ENCODE data around the gene ZFAND4.
"Not testable (repeated sequence)": the region's sequence is repeated elsewhere in the genome, so short reads cannot be mapped to it uniquely, and the experiment has no call there.

ZFAND4 gene

DNA sequence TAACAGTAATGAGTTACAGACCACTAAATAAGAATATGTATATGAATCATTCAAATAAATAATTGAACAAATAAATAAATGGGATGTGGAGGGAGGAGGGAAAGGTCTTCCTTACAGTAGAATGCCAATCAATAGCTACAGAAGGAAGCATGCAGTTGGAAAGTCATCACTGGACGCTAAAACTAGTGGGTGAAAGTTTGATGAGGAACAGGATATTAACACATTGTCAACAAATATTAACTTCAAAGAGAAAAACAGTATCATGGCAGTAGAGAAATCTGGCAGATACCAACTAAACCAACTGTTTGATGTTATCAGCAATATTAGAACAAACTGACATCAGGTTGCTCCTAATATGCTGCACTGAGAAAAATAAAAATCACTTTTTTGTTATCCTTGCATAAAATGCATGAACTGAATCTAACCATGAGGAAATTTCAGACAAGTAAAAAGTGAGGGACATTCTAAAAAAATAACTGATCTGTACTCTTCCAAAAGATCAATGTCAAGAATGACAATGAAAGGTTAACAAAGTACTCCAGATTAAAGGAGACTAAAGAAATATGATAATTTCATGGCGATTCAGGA lies 94.1 kb downstream of the ZFAND4 start:
- Histone ChIP-seq H3K4me1 (ENCODE audit: control insufficient read depth, insufficient read depth, low read length) (peaks cover 8% of the 10 kb centered on the region), H3K27me3 (ENCODE audit: control insufficient read depth, insufficient read depth, low read length, poor library complexity, severe bottlenecking) (no peaks in the 10 kb centered on the region), H3K9me3 (ENCODE audit: control insufficient read depth, low read length) (no peaks in the 10 kb centered on the region), H3K27ac (ENCODE audit: insufficient read depth, low read depth, low read length, poor library complexity, severe bottlenecking) (no peak overlapping the region), H3K4me3 (ENCODE audit: insufficient read depth, low read depth, low read length) (no peak overlapping the region), H3K36me3 (ENCODE audit: control insufficient read depth, insufficient read depth, low read length) (no peaks in the 10 kb centered on the region)
- WGBS, 2 experiments = 91 to 96% methylated on average over 1 to 2 of the region's 2 CpGs

DNA sequence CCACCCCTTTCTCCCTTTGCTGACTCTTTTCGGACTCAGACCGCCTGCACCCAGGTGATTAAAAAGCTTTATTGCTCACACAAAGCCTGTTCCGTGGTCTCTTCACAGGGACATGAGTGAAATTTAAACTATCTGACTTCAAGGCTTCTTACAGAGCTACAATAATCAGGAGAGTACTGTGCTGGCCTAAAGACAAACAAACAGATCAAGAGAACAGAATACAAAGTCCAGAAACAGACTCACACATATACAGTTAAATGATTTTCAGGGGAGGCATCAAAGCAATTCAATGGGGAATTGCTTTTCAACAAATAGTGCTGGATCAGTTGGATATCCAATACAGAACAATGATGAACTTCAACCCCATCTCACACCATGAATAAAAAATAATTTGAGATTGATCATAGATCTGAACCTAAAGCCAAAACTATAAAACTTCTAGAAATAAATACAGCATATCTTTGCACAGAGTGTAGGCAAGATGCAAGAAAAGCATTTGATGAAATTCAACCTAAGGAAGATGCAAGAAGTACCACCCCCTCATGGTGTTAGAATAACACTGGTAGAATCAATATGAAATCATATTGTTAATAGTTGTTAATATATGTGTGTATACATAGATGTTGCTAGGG lies 96.5 kb downstream of the ZFAND4 start:
- Histone ChIP-seq H3K9me3 (ENCODE audit: control insufficient read depth, low read length) (no peaks in the 10 kb centered on the region), H3K4me3 (ENCODE audit: insufficient read depth, low read depth, low read length) (no peak overlapping the region), H3K4me1 (ENCODE audit: control insufficient read depth, insufficient read depth, low read length) (peaks cover 8% of the 10 kb centered on the region), H3K36me3 (ENCODE audit: control insufficient read depth, insufficient read depth, low read length) (no peaks in the 10 kb centered on the region), H3K27ac (ENCODE audit: insufficient read depth, low read depth, low read length, poor library complexity, severe bottlenecking) (peak overlapping the region; percentile 36), H3K27me3 (ENCODE audit: control insufficient read depth, insufficient read depth, low read length, poor library complexity, severe bottlenecking) (no peaks in the 10 kb centered on the region)
- 78 to 82% methylated on average over 3 of the region's 3 CpGs for WGBS, 2 experiments

DNA sequence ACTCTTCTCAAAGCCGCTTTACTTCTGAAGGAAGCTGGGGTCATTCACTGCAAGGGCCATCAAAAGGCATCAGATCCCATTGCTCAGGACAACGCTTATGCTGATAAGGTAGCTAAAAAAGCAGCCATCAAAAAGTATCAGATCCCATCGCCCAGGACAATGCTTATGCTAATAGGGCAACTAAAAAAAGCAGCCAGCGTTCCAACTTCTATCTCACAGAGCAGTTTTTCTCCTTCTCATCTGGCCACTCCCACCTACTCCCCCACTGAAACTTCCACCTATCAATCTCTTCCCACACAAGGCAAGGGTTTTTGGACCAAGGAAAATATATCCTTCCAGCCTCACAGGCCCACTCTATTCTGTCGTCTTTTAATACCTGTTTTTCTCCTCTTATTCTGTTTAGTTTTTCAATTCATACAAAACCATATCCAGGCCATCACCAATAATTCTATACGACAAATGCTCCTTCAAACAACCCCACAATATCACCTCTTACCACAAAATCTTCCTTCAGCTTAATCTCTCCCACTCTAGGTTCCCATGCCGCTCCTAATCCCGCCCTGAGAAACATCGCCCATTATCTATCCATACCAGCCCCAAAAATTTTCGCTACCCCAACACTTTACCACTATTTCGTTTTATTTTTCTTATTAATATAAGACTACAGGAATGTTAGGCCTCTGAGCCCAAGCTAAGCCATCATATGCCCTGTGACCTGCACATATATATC lies 97.4 kb downstream of the ZFAND4 start:
- H3K27me3 ChIP-seq (ENCODE audit: control insufficient read depth, insufficient read depth, low read length, poor library complexity, severe bottlenecking); H3K36me3 ChIP-seq (ENCODE audit: control insufficient read depth, insufficient read depth, low read length); H3K27ac ChIP-seq (ENCODE audit: insufficient read depth, low read depth, low read length, poor library complexity, severe bottlenecking); H3K9me3 ChIP-seq (ENCODE audit: control insufficient read depth, low read length); H3K4me3 ChIP-seq (ENCODE audit: insufficient read depth, low read depth, low read length); H3K4me1 ChIP-seq (ENCODE audit: control insufficient read depth, insufficient read depth, low read length): not testable (repeated sequence)
- 59 to 61% methylated on average over 11 of the region's 11 CpGs for WGBS, 2 experiments

DNA sequence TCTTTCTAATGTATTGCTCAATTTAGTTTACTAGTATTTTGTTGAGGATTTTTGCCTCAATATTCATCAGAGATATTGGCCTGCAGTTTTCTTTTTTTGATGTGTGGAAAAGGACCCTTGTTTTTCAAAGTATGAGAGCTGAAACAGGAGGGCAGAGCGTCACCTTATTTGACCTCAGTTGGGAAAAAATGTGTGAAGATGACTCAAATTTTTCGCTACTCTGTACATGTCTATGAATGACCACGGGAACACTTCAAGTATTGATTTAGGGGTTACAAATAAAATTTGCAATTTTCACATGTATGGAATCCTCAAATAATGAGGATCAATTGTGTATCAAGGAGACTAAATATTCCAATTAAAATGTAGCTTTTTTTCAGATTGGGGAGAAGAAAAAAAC lies 103.1 kb downstream of the ZFAND4 start:
- WGBS, 2 experiments = 97 to 98% methylated on average over 3 of the region's 3 CpGs
- H3K27ac ChIP-seq (ENCODE audit: insufficient read depth, low read depth, low read length, poor library complexity, severe bottlenecking) = no peak overlapping the region
- H3K4me1 ChIP-seq (ENCODE audit: control insufficient read depth, insufficient read depth, low read length) = peaks cover under 1% of the 10 kb centered on the region
- no peaks in the 10 kb centered on the region for H3K27me3 ChIP-seq (ENCODE audit: control insufficient read depth, insufficient read depth, low read length, poor library complexity, severe bottlenecking)
- no peaks in the 10 kb centered on the region for H3K36me3 ChIP-seq (ENCODE audit: control insufficient read depth, insufficient read depth, low read length)
- H3K9me3 ChIP-seq (ENCODE audit: control insufficient read depth, low read length) = no peaks in the 10 kb centered on the region
- H3K4me3 ChIP-seq (ENCODE audit: insufficient read depth, low read depth, low read length) = no peak overlapping the region

GRCh38 chr10:45566415-45566814 lies 106.2 kb downstream of the ZFAND4 start:
- 86 to 94% methylated on average over 3 of the region's 3 CpGs for WGBS, 2 experiments
- no peak overlapping the region for H3K27ac ChIP-seq (ENCODE audit: insufficient read depth, low read depth, low read length, poor library complexity, severe bottlenecking)
- H3K9me3 ChIP-seq (ENCODE audit: control insufficient read depth, low read length) = no peaks in the 10 kb centered on the region
- no peaks in the 10 kb centered on the region for H3K4me1 ChIP-seq (ENCODE audit: control insufficient read depth, insufficient read depth, low read length)
- no peaks in the 10 kb centered on the region for H3K27me3 ChIP-seq (ENCODE audit: control insufficient read depth, insufficient read depth, low read length, poor library complexity, severe bottlenecking)
- H3K4me3 ChIP-seq (ENCODE audit: insufficient read depth, low read depth, low read length) = no peak overlapping the region
- H3K36me3 ChIP-seq (ENCODE audit: control insufficient read depth, insufficient read depth, low read length) = no peaks in the 10 kb centered on the region
